Activated T-helper 2 cell treated with anti-CD3 and anti-CD28 coated beads, Interferon-gamma antibody, Interleukin-2, Interleukin-4, amounts not matched to agents 10 μg/mL and 5 μg/mL and 100 μg/mL, durations not matched to agents 14 hours and 24 hours and 36 hours (primary cell): ENCODE results near the gene FAM163A. TPM values are rescaled to one million over a fixed set of nuclear protein-coding genes. Genes with fewer than 3 reads are reported as not detected.
"Not testable (repeated sequence)": the region's sequence is repeated elsewhere in the genome, so short reads cannot be mapped to it uniquely, and the experiment has no call there.

Source experiments
- DNase-seq: peaks from one replicate; pipeline ENCODE4 v3.0.0; 2021; ENCODE audit warnings: low spot score
- H3K27ac Mint-ChIP-seq: one replicate; pipeline ENCODE4 v1.8.0; 2021; ENCODE audit warnings: mixed read lengths
- H3K27me3 Mint-ChIP-seq: one replicate; pipeline ENCODE4 v1.8.0; 2021; ENCODE audit warnings: low read depth, mixed read lengths
- H3K36me3 Mint-ChIP-seq: one replicate; pipeline ENCODE4 v1.8.0; 2021; ENCODE audit warnings: low read depth, mixed read lengths
- H3K4me1 Mint-ChIP-seq: one replicate; pipeline ENCODE4 v1.8.0; 2021; ENCODE audit warnings: low read depth, mixed read lengths
- H3K4me3 Mint-ChIP-seq: one replicate; pipeline ENCODE4 v1.8.0; 2021; ENCODE audit warnings: low read depth, mild to moderate bottlenecking, moderate library complexity, mixed read lengths
- H3K9me3 Mint-ChIP-seq: one replicate; pipeline ENCODE4 v1.8.0; 2021; ENCODE audit warnings: mixed read lengths
- intact Hi-C: fragments of 100-400 bp; cut with micrococcal nuclease; formaldehyde crosslinking; loops from one replicate; pipeline ENCODE4 v1.15.1; 2023
- total RNA-seq: library from RNA; stranded (reverse); gene quantifications from 2 replicates; pipeline ENCODE4 v1.2.3, GENCODE V29; 2022

Gene FAM163A
- total RNA-seq, 1 donor from 2014 or later: not detected

DNA sequence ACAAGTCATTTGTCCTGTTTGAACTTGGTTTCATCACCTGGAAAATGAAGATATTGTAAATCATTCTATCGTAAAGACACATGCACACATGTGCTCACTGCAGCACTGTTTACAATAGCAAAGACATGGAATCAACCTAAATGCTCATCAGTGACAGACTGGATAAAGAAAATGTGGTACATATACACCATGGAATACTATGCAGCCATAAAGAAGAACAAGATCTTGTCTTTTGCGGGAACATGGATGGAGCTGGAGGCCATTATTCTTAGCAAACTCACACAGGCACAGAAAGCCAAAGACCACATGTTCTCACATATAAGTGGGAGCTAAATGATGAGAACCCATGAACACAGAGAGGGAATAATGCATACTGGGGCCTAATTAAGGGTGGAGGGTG, 61.3 kb downstream of the FAM163A start:
- H3K4me1 Mint-ChIP-seq, intact Hi-C loops: not testable (repeated sequence)

DNA sequence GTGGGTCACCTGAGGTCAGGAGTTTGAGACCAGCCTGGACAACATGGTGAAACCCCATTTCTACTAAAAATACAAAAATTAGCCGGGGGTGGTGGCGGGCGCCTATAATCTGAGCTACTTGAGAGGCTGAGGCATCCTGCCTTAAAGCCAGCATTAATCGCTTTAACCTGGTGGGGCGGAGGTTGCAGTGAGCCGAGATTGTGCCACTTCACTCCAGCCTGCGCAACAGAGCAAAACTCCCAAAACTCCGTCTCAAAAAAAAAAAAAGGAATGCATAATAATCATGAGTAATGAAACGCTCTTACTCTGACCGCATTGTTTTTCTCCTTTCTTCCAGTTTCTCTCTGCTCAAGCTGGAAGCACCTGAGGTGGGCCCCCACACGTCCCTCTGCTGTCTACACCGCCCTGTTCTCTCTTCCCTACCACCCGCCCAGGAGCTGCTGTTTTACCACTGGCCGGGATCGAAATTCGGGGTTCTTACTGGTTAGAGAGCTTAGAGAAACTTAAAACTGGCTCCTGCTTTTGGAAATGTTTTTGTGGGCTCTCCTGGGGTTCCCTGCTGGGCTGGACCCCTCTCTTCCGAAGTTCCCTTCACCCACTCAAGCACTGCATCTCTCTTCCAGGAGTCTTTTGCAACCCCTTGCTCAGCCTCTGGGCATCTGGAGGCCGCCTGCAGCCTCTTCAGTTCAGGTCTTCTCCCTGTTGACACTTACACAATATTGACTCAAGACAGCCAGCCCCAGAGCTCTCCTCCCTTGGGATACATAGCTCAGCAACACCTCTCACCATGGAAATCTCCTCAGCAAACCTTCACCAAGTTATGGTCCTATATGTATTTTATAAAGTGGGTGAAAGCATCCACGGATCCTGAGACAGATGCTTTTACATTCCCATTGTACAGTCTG, 62.5 kb downstream of the FAM163A start:
- no peak for DNase-seq
- H3K27ac Mint-ChIP-seq: no peak overlapping the region
- H3K9me3 Mint-ChIP-seq: no peaks in the 10 kb centered on the region
- H3K36me3 Mint-ChIP-seq: no peaks in the 10 kb centered on the region
- intact Hi-C loops: no loop called here
- H3K4me3 Mint-ChIP-seq: no peak overlapping the region
- peaks cover 3% of the 10 kb centered on the region for H3K4me1 Mint-ChIP-seq
- no peaks in the 10 kb centered on the region for H3K27me3 Mint-ChIP-seq

More for the DNA sequence above, 61.3 kb downstream of the FAM163A start:
- not testable (repeated sequence) for H3K36me3 Mint-ChIP-seq, H3K9me3 Mint-ChIP-seq, DNase-seq, H3K4me3 Mint-ChIP-seq, H3K27ac Mint-ChIP-seq, H3K27me3 Mint-ChIP-seq

DNA sequence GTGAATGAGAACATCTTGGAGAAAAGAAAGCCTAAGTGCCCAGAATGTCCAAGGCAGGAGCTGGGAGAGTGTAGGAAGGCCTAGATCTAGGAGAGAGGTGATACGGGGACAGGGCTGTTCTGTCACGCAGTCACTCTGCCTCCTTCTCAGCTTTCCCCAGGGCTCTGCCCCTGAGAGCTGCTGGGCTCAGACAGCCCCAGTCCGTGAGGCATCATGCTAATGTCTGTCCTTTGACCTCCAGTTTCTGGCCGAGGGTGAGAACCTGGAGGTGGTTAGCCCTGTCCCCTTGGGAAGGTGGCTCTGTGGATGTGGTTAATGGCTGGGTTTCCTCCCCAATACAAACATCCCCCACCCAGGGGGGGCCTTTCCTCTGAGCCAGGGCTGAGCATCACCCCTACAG, 63.2 kb downstream of the FAM163A start:
- Mint-ChIP-seq H3K27ac (no peak overlapping the region), H3K9me3 (no peaks in the 10 kb centered on the region)

DNA sequence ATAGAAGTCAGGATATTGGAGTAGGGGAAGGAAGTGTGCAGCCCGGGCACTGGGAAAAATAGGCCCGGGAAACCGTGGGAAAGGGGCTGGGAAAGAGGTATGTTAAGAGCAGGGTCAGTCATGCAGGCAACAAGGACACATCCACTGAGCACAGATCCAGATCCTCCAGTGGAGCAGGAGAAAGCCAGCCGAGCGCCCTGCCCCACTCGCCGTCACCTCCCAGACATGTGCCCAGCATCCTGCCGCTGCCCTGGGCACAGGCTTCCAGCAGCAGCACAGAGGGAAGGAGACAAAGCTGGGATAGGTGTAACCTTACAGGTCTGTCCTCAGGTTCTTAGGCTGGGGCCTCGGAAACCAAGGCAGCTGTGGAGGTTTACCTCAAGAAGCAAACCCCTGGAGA, 64.2 kb downstream of the FAM163A start:
- Mint-ChIP-seq H3K9me3 (no peaks in the 10 kb centered on the region), H3K4me1 (peaks cover 3% of the 10 kb centered on the region), H3K27ac (no peak overlapping the region), H3K36me3 (no peaks in the 10 kb centered on the region), H3K4me3 (no peak overlapping the region), H3K27me3 (peaks cover 8% of the 10 kb centered on the region)
- intact Hi-C loops: no loop called here
- no peak for DNase-seq

More for the DNA sequence above, 63.2 kb downstream of the FAM163A start:
- Mint-ChIP-seq H3K4me1 (peaks cover 3% of the 10 kb centered on the region), H3K4me3 (no peak overlapping the region), H3K27me3 (peaks cover 3% of the 10 kb centered on the region), H3K36me3 (no peaks in the 10 kb centered on the region)
- DNase-seq: no peak
- intact Hi-C loops: no loop called here

DNA sequence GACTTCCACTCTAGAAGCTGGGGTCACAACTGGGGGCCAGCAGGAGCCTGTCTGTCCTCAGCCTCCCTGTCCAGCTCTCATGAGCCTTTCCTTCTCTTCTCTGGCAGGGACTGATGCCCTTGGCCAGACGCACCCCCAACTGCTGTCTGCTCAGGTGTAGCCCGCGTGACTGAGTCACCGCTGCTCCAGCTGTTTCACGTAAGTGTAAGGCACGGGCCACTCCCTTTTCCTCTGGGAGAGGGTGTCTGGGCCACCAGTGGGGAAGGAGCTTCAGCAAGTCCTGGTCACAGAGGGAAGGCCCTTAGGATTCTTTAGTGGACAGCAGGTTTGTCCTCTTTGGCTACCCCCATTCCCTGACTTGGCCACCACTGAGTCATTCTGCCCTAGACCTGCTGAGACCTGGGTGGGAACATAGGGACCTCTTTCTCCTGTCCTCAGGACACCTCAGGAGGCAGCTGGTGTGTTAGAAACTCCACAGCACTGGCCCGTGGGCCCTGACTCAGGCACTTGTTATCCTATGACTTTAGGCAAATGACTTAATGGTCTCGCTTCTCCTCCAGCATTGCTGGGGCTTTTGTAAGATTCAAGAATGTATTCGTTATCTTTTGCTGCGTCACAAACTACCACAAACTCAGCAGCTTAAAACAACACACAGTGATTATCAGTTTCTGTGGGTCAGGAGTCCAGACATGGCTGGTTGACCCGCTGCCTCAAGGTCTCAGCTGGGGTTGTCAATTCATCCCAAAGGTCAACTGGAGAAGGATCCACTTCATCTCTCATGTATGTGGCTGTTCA, 64.8 kb downstream of the FAM163A start:
- peaks cover 3% of the 10 kb centered on the region for H3K4me1 Mint-ChIP-seq
- intact Hi-C loops: no loop called here
- H3K27me3 Mint-ChIP-seq: peaks cover 8% of the 10 kb centered on the region
- no peak overlapping the region for H3K27ac Mint-ChIP-seq
- H3K36me3 Mint-ChIP-seq: no peaks in the 10 kb centered on the region
- H3K4me3 Mint-ChIP-seq: no peak overlapping the region
- no peaks in the 10 kb centered on the region for H3K9me3 Mint-ChIP-seq
- no peak for DNase-seq

DNA sequence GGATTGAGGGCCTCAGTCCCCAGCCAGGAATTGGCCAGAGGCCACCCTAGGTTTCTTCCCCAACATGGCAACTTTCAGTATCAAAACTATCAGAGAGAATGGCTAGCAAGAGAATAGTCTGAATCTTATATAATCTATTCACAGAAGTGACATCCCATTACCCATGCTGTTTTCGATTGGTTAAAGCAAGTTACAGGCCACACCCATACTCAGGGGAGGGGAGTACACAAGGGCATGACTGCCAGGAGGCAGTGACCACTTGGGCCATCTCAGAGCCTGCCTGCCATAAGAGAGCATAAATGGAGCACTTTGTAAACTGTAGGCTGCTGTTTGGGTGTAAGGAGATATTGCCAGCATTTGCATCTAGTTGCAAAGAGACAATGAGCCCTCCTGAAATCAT, 65.4 kb downstream of the FAM163A start:
- Mint-ChIP-seq H3K4me3 (no peak overlapping the region), H3K27me3 (peaks cover 8% of the 10 kb centered on the region), H3K9me3 (no peaks in the 10 kb centered on the region), H3K27ac (no peak overlapping the region), H3K36me3 (no peaks in the 10 kb centered on the region), H3K4me1 (peaks cover 3% of the 10 kb centered on the region)
- DNase-seq: no peak
- intact Hi-C loops: no loop called here

DNA sequence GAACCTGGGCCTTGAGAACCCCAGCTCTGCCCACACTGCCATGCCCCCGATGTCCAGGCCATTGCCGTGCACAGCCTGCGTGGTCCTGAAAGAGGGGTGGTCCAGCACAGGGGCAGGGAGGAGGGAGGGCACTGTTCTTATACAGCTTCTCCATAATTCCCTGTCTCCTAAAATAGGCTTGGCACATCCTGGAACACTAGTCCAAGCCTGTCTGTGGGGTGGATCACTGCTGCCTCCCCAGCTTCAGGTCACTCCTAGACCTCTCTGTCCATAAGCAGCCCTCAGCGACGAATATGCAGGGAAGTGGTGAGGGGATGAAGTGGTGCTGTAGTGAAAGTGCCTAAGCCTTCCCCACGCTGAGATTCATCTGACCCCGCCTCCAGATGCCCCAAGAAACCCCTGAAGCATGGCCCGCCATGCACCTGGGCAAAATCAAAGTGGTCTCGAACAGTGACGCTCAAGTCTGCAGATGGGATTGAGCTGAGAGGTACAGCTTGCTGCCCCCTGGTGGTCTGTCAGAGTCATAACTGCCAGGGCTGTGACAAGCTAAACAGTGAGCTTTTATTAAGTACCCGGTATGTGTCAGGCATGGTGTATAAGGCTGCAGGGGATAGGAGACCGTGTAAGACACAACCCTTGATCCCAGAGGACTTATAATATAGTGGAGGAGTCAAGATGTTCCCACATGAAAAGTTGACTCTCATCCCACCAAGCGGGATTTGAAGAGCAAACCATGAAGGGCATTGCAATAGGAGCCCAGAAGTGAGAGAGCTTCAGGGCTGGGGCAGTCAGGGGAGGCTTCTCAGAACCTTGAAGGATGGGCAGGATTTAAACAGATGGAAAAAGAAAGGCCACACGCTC, 66.6 kb downstream of the FAM163A start:
- Mint-ChIP-seq H3K27ac (no peak overlapping the region), H3K4me1 (peaks cover 4% of the 10 kb centered on the region), H3K9me3 (no peaks in the 10 kb centered on the region), H3K4me3 (no peak overlapping the region), H3K27me3 (peaks cover 8% of the 10 kb centered on the region), H3K36me3 (no peaks in the 10 kb centered on the region)
- intact Hi-C loops: loop anchor here (1.0 kb wide), 1 partner anchor 103 kb away; no protein-coding TSS in a partner anchor
- DNase-seq: peak; percentile 35

DNA sequence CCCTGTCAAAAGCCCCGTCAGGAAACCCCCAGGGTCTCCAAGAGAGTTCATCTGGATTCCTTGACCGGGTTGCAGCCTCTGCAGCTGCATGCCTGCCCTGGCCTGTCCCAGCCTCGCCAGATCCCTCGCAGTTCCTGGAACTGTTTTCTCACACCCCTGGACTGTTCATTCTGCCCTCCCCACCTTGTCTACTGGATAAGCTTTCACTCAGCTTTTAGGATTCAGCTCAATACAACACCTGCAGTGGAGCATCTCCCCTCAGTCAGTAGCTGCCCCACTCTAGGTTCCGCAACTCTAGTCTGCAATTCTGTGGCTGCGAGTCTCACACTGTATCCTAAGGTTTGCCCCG, 67.2 kb downstream of the FAM163A start:
- intact Hi-C loops: no loop called here
- Mint-ChIP-seq H3K9me3 (no peaks in the 10 kb centered on the region), H3K27me3 (peaks cover 10% of the 10 kb centered on the region), H3K27ac (no peak overlapping the region), H3K36me3 (no peaks in the 10 kb centered on the region), H3K4me3 (no peak overlapping the region), H3K4me1 (peaks cover 9% of the 10 kb centered on the region)
- no peak for DNase-seq

DNA sequence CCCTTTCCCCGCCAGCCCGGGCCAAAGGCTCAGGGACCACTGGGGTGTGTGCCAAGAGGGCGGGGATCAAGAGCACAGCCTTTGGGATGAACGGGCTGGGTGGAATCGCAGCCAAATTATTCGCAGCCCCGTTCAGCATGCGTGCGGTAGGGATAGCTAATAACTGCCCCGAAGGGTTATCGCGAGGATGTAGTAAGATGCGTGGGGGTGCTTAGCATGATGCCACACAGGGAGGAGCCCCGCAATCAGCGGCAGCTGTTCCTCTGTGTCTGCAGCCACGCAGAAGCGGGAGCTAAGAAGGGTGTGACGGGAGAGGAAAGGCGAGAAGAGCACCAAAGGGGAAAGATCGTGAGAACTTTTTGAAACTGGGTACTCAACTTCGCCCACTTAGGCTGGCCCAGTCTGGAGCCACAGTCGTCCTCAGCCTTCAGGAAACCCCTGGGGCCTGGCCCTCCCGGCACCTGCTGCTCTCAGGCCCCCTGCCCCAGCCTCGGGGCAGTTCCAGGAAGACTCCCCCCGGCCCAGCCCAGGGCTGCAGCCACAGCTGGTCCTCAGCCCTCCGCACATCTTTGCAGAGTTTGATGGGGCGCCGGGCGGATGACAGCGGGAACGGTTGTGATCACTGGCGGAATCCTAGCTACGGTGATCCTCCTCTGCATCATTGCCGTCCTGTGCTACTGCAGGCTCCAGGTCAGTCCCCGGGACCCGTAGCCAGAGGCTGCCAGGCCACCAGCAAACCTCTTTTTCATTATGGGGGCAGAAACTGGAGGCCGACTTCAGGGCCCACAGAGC, 69.6 kb downstream of the FAM163A start:
- DNase-seq: no peak
- Mint-ChIP-seq H3K4me1 (peaks cover 16% of the 10 kb centered on the region), H3K4me3 (no peak overlapping the region), H3K9me3 (no peaks in the 10 kb centered on the region), H3K27ac (no peak overlapping the region), H3K36me3 (no peaks in the 10 kb centered on the region), H3K27me3 (peaks cover 25% of the 10 kb centered on the region)
- intact Hi-C loops: no loop called here

DNA sequence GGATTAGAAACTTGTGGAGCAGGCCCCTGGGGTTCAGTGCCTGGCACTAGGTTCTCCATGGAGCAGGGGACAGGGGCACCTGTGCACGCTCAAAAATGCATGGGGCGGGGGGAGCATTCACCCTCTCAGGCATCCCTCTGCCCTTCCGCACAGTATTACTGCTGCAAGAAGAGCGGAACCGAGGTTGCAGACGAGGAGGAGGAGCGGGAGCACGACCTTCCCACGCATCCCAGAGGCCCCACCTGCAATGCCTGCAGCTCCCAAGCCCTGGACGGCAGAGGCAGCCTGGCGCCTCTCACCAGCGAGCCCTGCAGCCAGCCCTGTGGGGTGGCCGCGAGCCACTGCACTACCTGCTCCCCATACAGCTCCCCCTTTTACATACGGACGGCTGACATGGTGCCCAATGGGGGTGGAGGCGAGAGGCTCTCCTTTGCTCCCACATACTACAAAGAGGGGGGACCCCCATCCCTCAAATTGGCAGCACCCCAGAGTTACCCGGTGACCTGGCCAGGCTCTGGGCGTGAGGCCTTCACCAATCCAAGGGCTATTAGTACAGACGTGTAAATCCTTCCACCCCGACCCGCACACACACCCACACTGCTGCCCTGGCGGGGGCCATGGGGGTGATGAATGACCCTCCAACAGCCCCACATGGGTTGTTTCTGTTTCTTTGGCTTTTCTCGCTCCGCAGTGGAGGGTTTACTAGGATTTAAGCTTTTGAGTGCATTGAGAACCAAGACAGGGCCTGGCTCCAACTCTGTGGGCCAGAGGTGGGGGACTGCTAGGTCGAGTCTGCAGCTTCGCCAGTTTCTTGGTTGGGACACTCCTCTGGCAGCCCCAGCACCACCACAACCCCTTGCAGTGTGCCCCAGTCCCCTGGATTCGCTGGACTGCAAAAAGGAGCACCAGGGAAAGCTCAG, 70.8 kb downstream of the FAM163A start:
- H3K27ac Mint-ChIP-seq: no peak overlapping the region
- intact Hi-C loops: loop anchor here (1.0 to 2.0 kb wide), 2 partner anchors 69 to 108 kb away; partner anchors contain the start of gene TOR1AIP1
- no peaks in the 10 kb centered on the region for H3K36me3 Mint-ChIP-seq
- peaks cover 25% of the 10 kb centered on the region for H3K27me3 Mint-ChIP-seq
- H3K4me3 Mint-ChIP-seq: no peak overlapping the region
- no peaks in the 10 kb centered on the region for H3K9me3 Mint-ChIP-seq
- peaks cover 16% of the 10 kb centered on the region for H3K4me1 Mint-ChIP-seq
- DNase-seq: no peak

DNA sequence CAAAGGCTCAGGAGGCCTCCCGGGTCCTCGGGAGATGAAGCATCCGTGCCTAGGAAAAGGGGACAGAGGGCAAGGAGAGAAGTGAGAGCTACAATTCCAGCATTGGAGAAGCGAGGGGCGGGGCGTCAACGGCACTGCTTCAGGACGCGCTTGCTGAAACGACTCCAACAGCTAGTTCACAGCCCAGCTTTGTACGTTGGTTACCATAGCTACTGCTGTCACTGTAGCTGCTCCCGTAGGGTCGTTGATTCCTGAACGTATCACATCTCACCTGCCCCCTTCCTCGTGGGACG, 71.4 kb downstream of the FAM163A start:
- H3K9me3 Mint-ChIP-seq: no peaks in the 10 kb centered on the region
- intact Hi-C loops: loop anchor here (1.0 to 2.0 kb wide), 2 partner anchors 68 to 108 kb away; partner anchors contain the start of gene TOR1AIP1
- H3K4me1 Mint-ChIP-seq: peaks cover 16% of the 10 kb centered on the region
- peaks cover 25% of the 10 kb centered on the region for H3K27me3 Mint-ChIP-seq
- no peak overlapping the region for H3K27ac Mint-ChIP-seq
- peak overlapping the region; percentile 83 for H3K4me3 Mint-ChIP-seq
- DNase-seq: no peak
- H3K36me3 Mint-ChIP-seq: no peaks in the 10 kb centered on the region
